Peyer's patch (tissue), 4 donors: ENCODE data around the gene PRKRA. TPM values are rescaled to one million over a fixed set of nuclear protein-coding genes. Genes with fewer than 3 reads are reported as not detected.
"Not testable (repeated sequence)": the region's sequence is repeated elsewhere in the genome, so short reads cannot be mapped to it uniquely, and the experiment has no call there.

Experiments used
- DNase-seq, 3 donors: peaks; one replicate each; pipeline ENCODE4 v3.0.0-alpha.2; 2017 to 2019
- H3K27ac ChIP-seq, 4 donors: fragments of 200-600 bp; sonication (generic); one replicate each; pipeline ENCODE4 v1.5.1; 2016 to 2019
- H3K27me3 ChIP-seq, 2 donors: fragments of 200-600 bp; sonication (generic); one replicate each; pipeline ENCODE4 v1.5.1; 2019
- H3K36me3 ChIP-seq, 3 donors: fragments of 200-600 bp; sonication (generic); one replicate each; pipeline ENCODE4 v1.5.1; 2016 to 2019
- H3K4me1 ChIP-seq, 4 donors: fragments of 200-600 bp; sonication (generic); one replicate each; pipeline ENCODE4 v1.5.1; 2016 to 2019
- H3K4me3 ChIP-seq, 4 donors: fragments of 200-600 bp; sonication (generic); 1 replicate in 3 of 4; 2 replicates in 1 of 4; pipeline ENCODE4 v1.5.1; 2016 to 2019; ENCODE audit warnings: mild to moderate bottlenecking in 1 of 4
- H3K9me3 ChIP-seq, 4 donors: fragments of 200-600 bp; sonication (generic); one replicate each; pipeline ENCODE4 v1.5.1; 2016 to 2019; ENCODE audit warnings: mild to moderate bottlenecking in 1 of 4
- CTCF ChIP-seq, 6 experiments: fragments of 450-650 bp in 4 of 6; fragments of 200-600 bp in 2 of 6; sonication (generic) in 1 of 6; IDR thresholded peaks; one replicate each; pipeline ENCODE4 v1.5.1; 2017 to 2019; ENCODE audit warnings: antibody characterized with exemption in 6 of 6, mild to moderate bottlenecking in 3 of 6, moderate library complexity in 1 of 6
- POLR2A ChIP-seq, 2 donors: fragments of 450-650 bp; IDR thresholded peaks; one replicate each; pipeline ENCODE4 v1.5.1; 2017; ENCODE audit warnings: antibody characterized with exemption in 2 of 2, mild to moderate bottlenecking in 2 of 2, moderate library complexity in 2 of 2
- total RNA-seq, 4 donors: library from RNA; depleted of rRNA; stranded (reverse); fragments of >200 nt; gene quantifications; one replicate each; pipeline ENCODE4 v1.1.0, GENCODE V29; 2016

Gene PRKRA
- total RNA-seq, 4 donors from 2014 or later = 22.4 to 54.9 (median 34.5) TPM

GRCh38 chr2:178427458-178427857, 23.5 kb downstream of the PRKRA start:
- no peaks in the 10 kb centered on the region for H3K9me3 ChIP-seq
- no peak for TF ChIP-seq POLR2A (IDR thresholded peaks at IDR 0.05)
- no peaks in the 10 kb centered on the region for H3K4me1 ChIP-seq
- no peaks in the 10 kb centered on the region for H3K27me3 ChIP-seq
- no peak overlapping the region for H3K4me3 ChIP-seq
- no peak for DNase-seq
- H3K36me3 ChIP-seq = peaks cover 0 to 22% (median 0%) of the 10 kb centered on the region in 3 donors
- no peak overlapping the region for H3K27ac ChIP-seq

DNA sequence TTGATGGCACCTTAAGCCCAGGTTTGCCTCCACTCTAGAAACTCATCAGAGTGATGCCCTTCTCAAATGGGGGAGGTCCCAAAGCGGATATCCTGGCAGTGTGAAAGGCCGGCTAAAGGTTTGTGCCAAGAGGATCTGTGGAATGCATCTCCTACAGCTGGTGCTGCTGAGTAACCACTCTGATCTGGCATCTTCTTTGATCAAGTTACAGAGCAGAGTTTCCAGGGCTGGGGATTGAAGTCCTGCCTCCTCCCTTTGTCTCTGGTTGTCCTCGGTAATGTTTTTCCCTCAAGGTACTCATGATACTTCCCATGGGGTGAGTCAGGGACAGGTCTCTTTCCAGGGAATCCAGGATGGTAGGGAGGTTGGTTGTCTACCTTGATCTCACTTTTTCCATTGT, 24.6 kb downstream of the PRKRA start:
- Histone ChIP-seq H3K27me3 (no peaks in the 10 kb centered on the region), H3K27ac (no peak overlapping the region), H3K36me3 (peaks cover 0 to 11% (median 0%) of the 10 kb centered on the region in 3 donors), H3K4me1 (no peaks in the 10 kb centered on the region), H3K4me3 (no peak overlapping the region), H3K9me3 (no peaks in the 10 kb centered on the region)
- DNase-seq = no peak
- TF ChIP-seq POLR2A (IDR thresholded peaks at IDR 0.05) (no peak), CTCF (IDR thresholded peaks at IDR 0.05) (no peak)

- Histone ChIP-seq H3K4me3 (no peak overlapping the region), H3K27me3 (no peaks in the 10 kb centered on the region), H3K27ac (no peak overlapping the region), H3K36me3 (peaks cover 0 to 2% (median 0%) of the 10 kb centered on the region in 3 donors), H3K4me1 (no peaks in the 10 kb centered on the region), H3K9me3 (no peaks in the 10 kb centered on the region)
- TF ChIP-seq POLR2A (IDR thresholded peaks at IDR 0.05) (no peak), CTCF (IDR thresholded peaks at IDR 0.05) (no peak)
- no peak for DNase-seq
These were observed 25.6 kb downstream of the PRKRA start for GRCh38 chr2:178425255-178425827.

- H3K27me3 ChIP-seq, DNase-seq, H3K4me3 ChIP-seq, H3K4me1 ChIP-seq, H3K9me3 ChIP-seq, H3K36me3 ChIP-seq, H3K27ac ChIP-seq: not testable (repeated sequence)
These were observed 27.2 kb downstream of the PRKRA start for GRCh38 chr2:178423746-178424145.

DNA sequence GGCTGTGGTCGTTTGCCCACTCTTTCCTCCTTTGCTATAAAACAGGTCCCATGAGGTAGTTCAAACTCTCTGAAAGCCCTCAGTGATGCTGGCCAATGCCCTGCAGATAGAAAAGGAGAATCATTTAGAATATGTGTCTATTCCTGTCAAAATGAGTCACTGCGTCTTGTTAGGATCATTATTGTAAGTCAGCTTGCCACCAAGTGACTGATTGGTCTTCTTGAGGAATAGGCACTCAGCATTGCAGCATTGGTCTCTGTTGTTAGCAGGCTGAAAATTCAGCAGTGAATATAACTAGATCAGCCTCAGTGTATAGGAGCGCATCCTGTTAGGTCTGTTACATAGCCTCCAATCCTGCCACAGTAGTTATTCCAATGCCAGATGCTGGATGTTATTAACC, 28.9 kb downstream of the PRKRA start:
- DNase-seq = no peak
- TF ChIP-seq POLR2A (IDR thresholded peaks at IDR 0.05) = no peak
- no peak for TF ChIP-seq CTCF (IDR thresholded peaks at IDR 0.05)
- Histone ChIP-seq H3K4me1 (no peaks in the 10 kb centered on the region), H3K4me3 (no peak overlapping the region), H3K9me3 (no peaks in the 10 kb centered on the region), H3K36me3 (no peaks in the 10 kb centered on the region), H3K27me3 (no peaks in the 10 kb centered on the region), H3K27ac (no peak overlapping the region)

DNA sequence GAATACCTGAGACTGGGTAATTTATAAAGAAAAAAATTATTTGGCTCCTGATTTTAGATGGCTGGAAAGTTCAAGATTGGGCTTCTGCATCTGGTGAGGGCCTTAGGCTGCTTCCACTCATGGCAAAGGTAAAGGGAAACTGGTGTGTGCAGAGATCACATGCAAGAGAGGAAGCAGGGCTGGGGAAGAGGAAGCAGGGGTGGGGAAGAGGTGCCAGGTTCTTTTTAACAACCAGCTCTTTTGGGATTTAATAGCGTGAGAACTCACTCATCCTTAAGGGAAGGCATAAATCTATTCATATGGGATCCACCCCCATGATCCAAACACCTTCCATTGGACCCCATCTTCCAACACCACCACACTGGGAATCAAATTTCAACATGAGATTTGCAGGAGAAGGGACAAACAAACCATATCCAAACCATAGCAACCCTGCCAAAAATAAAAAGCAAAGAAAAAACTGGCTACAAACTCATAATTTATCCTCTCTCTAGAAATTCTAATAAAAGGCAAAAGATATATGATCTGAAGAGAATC, 30.4 kb downstream of the PRKRA start:
- H3K4me1 ChIP-seq = no peaks in the 10 kb centered on the region
- DNase-seq = no peak
- no peak for TF ChIP-seq CTCF (IDR thresholded peaks at IDR 0.05)
- no peak for TF ChIP-seq POLR2A (IDR thresholded peaks at IDR 0.05)

DNA sequence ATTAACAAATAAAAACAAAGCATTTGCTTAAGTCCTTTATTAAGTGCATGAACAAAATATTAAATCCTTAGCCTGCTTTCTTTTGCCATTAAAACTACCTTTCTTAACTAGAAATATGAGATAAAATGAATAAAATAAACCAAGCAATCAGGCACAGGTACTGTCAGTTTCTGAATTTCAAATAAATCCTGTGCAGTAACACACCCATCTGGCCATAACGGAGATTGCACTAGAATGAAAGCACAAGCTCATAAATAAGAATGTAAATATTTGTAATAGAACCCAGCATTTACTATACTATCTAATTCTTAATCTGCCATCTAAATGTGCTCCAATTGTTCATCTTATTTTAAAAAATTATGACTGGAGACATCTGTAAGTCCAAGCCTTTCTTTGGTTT, 31.9 kb downstream of the PRKRA start:
- Histone ChIP-seq H3K4me1 (no peaks in the 10 kb centered on the region), H3K4me3 (no peak overlapping the region), H3K27me3 (no peaks in the 10 kb centered on the region), H3K9me3 (no peaks in the 10 kb centered on the region), H3K36me3 (no peaks in the 10 kb centered on the region), H3K27ac (no peak overlapping the region)
- no peak for TF ChIP-seq POLR2A (IDR thresholded peaks at IDR 0.05)
- TF ChIP-seq CTCF (IDR thresholded peaks at IDR 0.05) = peak in 3 of 6 experiments; percentile 49 to 54 (median 51)
- no peak for DNase-seq

More for the DNA sequence above, 30.4 kb downstream of the PRKRA start:
- H3K27me3 ChIP-seq = no peaks in the 10 kb centered on the region
- H3K4me3 ChIP-seq = no peak overlapping the region
- no peak overlapping the region for H3K27ac ChIP-seq
- no peaks in the 10 kb centered on the region for H3K9me3 ChIP-seq
- no peaks in the 10 kb centered on the region for H3K36me3 ChIP-seq
